Embryonic facial prominence (tissue), 1 donor: ENCODE data around the gene C4orf51.
"Not testable (repeated sequence)": the region's sequence is repeated elsewhere in the genome, so short reads cannot be mapped to it uniquely, and the experiment has no call there.

ENCODE experiments used
- DNase-seq: peaks from one replicate; pipeline ENCODE4 v3.0.0-alpha.2; 2016; ENCODE audit errors: extremely low spot score

C4orf51 gene

GRCh38 chr4:145679991-145680455 lies at the start of gene C4orf51:
TSS of gene C4orf51 (plus strand) at chr4:145680146. CDS start at chr4:145680204, 58 bp downstream.
- DNase-seq: no peak

GRCh38 chr4:145635117-145635516 lies 44.8 kb upstream of the C4orf51 start:
- DNase-seq: no peak

- DNase-seq: no peak
Observed at GRCh38 chr4:145635630-145636029, 44.3 kb upstream of the C4orf51 start.

GRCh38 chr4:145639186-145639698 lies 40.7 kb upstream of the C4orf51 start:
- DNase-seq: no peak

GRCh38 chr4:145640236-145640635 lies 39.7 kb upstream of the C4orf51 start:
- DNase-seq: not testable (repeated sequence)

- DNase-seq: no peak
Observed at GRCh38 chr4:145643295-145643694, 36.7 kb upstream of the C4orf51 start.

GRCh38 chr4:145644699-145645098 lies 35.2 kb upstream of the C4orf51 start:
- DNase-seq: no peak

- no peak for DNase-seq
Observed at GRCh38 chr4:145656156-145656555, 23.8 kb upstream of the C4orf51 start.

- no peak for DNase-seq
Observed at GRCh38 chr4:145660064-145660463, 19.9 kb upstream of the C4orf51 start.

- no peak for DNase-seq
Observed at GRCh38 chr4:145663194-145663593, 16.8 kb upstream of the C4orf51 start.

GRCh38 chr4:145665773-145666172 lies 14.2 kb upstream of the C4orf51 start:
- DNase-seq: no peak

- no peak for DNase-seq
Observed at GRCh38 chr4:145670422-145670821, 9.5 kb upstream of the C4orf51 start.

- no peak for DNase-seq
Observed at GRCh38 chr4:145679520-145679919, 426 bp upstream of the C4orf51 start.

GRCh38 chr4:145680902-145681301 lies 956 bp downstream of the C4orf51 start:
- no peak for DNase-seq

GRCh38 chr4:145681518-145681917 lies 1.6 kb downstream of the C4orf51 start:
- no peak for DNase-seq

- DNase-seq: no peak
Observed at GRCh38 chr4:145681956-145682355, 2.0 kb downstream of the C4orf51 start.

GRCh38 chr4:145686991-145687390 lies 7.0 kb downstream of the C4orf51 start:
- DNase-seq: no peak

- DNase-seq: no peak
Observed at GRCh38 chr4:145690610-145691009, 10.7 kb downstream of the C4orf51 start.

GRCh38 chr4:145691416-145691815 lies 11.5 kb downstream of the C4orf51 start:
- DNase-seq: not testable (repeated sequence)

- DNase-seq: no peak
Observed at GRCh38 chr4:145694929-145695328, 15.0 kb downstream of the C4orf51 start.

- DNase-seq: no peak
Observed at GRCh38 chr4:145697332-145697731, 17.4 kb downstream of the C4orf51 start.

GRCh38 chr4:145698507-145698906 lies 18.6 kb downstream of the C4orf51 start:
- no peak for DNase-seq

GRCh38 chr4:145703850-145704497 lies 24.0 kb downstream of the C4orf51 start:
- no peak for DNase-seq

GRCh38 chr4:145709336-145709735 lies 29.4 kb downstream of the C4orf51 start:
- no peak for DNase-seq
